ENCODE data around the gene ERBB2. TPM values are rescaled to one million over a fixed set of nuclear protein-coding genes. Genes with fewer than 3 reads are reported as not detected.
A peak's percentile ranks its signal among the peaks of the same experiment; 100 is the strongest.

The ERBB2 gene
- total RNA-seq = 10 to 100 TPM; 11.8 to 98.8 (median 44.6) TPM

DNA sequence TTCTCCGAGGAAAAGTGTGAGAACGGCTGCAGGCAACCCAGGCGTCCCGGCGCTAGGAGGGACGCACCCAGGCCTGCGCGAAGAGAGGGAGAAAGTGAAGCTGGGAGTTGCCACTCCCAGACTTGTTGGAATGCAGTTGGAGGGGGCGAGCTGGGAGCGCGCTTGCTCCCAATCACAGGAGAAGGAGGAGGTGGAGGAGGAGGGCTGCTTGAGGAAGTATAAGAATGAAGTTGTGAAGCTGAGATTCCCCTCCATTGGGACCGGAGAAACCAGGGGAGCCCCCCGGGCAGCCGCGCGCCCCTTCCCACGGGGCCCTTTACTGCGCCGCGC is at the start of gene ERBB2:
Gene ERBB2, plus strand, starts transcription at position 247 of the 330 bp plus-strand sequence. CDS start 175 bp downstream, outside the sequence.
- H3K27me3 ChIP-seq = no peaks in the 10 kb centered on the region
- peak; percentile 72 to 75 for DNase-seq
- intact Hi-C loops (cut with DNase I; ENCODE audit: low total_unique reads) = no loop called here
- H3K4me1 ChIP-seq = no peaks in the 10 kb centered on the region
- H3K9me3 ChIP-seq = no peaks in the 10 kb centered on the region
- peak within 1 kb of the TSS; percentile 61 to 86 for H3K4me3 ChIP-seq
- H3K36me3 ChIP-seq = no peaks in the 10 kb centered on the region
- TF ChIP-seq POLR2A (IDR thresholded peaks at IDR 0.05) = peak; percentile 17 to 55
- TF ChIP-seq, protein P1, sequence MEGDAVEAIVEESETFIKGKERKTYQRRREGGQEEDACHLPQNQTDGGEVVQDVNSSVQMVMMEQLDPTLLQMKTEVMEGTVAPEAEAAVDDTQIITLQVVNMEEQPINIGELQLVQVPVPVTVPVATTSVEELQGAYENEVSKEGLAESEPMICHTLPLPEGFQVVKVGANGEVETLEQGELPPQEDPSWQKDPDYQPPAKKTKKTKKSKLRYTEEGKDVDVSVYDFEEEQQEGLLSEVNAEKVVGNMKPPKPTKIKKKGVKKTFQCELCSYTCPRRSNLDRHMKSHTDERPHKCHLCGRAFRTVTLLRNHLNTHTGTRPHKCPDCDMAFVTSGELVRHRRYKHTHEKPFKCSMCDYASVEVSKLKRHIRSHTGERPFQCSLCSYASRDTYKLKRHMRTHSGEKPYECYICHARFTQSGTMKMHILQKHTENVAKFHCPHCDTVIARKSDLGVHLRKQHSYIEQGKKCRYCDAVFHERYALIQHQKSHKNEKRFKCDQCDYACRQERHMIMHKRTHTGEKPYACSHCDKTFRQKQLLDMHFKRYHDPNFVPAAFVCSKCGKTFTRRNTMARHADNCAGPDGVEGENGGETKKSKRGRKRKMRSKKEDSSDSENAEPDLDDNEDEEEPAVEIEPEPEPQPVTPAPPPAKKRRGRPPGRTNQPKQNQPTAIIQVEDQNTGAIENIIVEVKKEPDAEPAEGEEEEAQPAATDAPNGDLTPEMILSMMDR (IDR thresholded peaks at IDR 0.05) = no peak
- H3K27ac ChIP-seq = peak within 1 kb of the TSS; percentile 75 to 81

GRCh38 chr17:39650121-39650579 is 49.7 kb upstream of the ERBB2 start:
- no peak for DNase-seq
- no peaks in the 10 kb centered on the region for H3K36me3 ChIP-seq
- H3K4me1 ChIP-seq = no peaks in the 10 kb centered on the region
- intact Hi-C loops (cut with DNase I; ENCODE audit: low total_unique reads) = no loop called here
- H3K9me3 ChIP-seq = no peaks in the 10 kb centered on the region
- H3K4me3 ChIP-seq = no peak overlapping the region
- H3K27me3 ChIP-seq = no peaks in the 10 kb centered on the region
- H3K27ac ChIP-seq = no peak overlapping the region
- no peak for TF ChIP-seq POLR2A (IDR thresholded peaks at IDR 0.05)
- TF ChIP-seq, protein P1 (IDR thresholded peaks at IDR 0.05) = no peak

- TF ChIP-seq POLR2A (IDR thresholded peaks at IDR 0.05) = no peak
- TF ChIP-seq, protein P1 (IDR thresholded peaks at IDR 0.05) = no peak
- no peak overlapping the region for H3K4me3 ChIP-seq
- no peaks in the 10 kb centered on the region for H3K27me3 ChIP-seq
- intact Hi-C loops (cut with DNase I; ENCODE audit: low total_unique reads) = no loop called here
- no peaks in the 10 kb centered on the region for H3K4me1 ChIP-seq
- H3K36me3 ChIP-seq = no peaks in the 10 kb centered on the region
- DNase-seq = no peak
- peak overlapping the region in 1 of 2 donors; percentile 15 for H3K27ac ChIP-seq
- H3K9me3 ChIP-seq = no peaks in the 10 kb centered on the region
Observed at GRCh38 chr17:39651923-39652586, 47.8 kb upstream of the ERBB2 start.

- H3K4me3 ChIP-seq = no peak overlapping the region
- no peak for DNase-seq
- TF ChIP-seq, protein P1 (IDR thresholded peaks at IDR 0.05) = no peak
- no peak for TF ChIP-seq POLR2A (IDR thresholded peaks at IDR 0.05)
- peak overlapping the region in 1 of 2 donors; percentile 15 for H3K27ac ChIP-seq
- no peaks in the 10 kb centered on the region for H3K27me3 ChIP-seq
- intact Hi-C loops (cut with DNase I; ENCODE audit: low total_unique reads) = no loop called here
- H3K9me3 ChIP-seq = no peaks in the 10 kb centered on the region
- no peaks in the 10 kb centered on the region for H3K36me3 ChIP-seq
- no peaks in the 10 kb centered on the region for H3K4me1 ChIP-seq
Observed at GRCh38 chr17:39652587-39653315, 47.1 kb upstream of the ERBB2 start.

- no peak overlapping the region for H3K27ac ChIP-seq
- H3K27me3 ChIP-seq = no peaks in the 10 kb centered on the region
- TF ChIP-seq, protein P1 (IDR thresholded peaks at IDR 0.05) = no peak
- no peaks in the 10 kb centered on the region for H3K36me3 ChIP-seq
- no peaks in the 10 kb centered on the region for H3K9me3 ChIP-seq
- H3K4me1 ChIP-seq = no peaks in the 10 kb centered on the region
- DNase-seq = no peak
- no peak overlapping the region for H3K4me3 ChIP-seq
- intact Hi-C loops (cut with DNase I; ENCODE audit: low total_unique reads) = no loop called here
Observed at GRCh38 chr17:39653316-39653661, 46.6 kb upstream of the ERBB2 start.
